Gastrocnemius medialis (tissue), 4 donors: ENCODE measurements around the gene PSKH1. TPM values are rescaled to one million over a fixed set of nuclear protein-coding genes. Genes with fewer than 3 reads are reported as not detected.
"Not testable (repeated sequence)": the region's sequence is repeated elsewhere in the genome, so short reads cannot be mapped to it uniquely, and the experiment has no call there.

Experiments used
- ATAC-seq, 2 donors: fragments of 150-250 bp; one replicate each; pipeline ENCODE4 v1.9.1; 2016
- DNase-seq, 2 donors: peaks; one replicate each; pipeline ENCODE4 v3.0.0-alpha.2; 2019
- H3K27ac ChIP-seq, 4 donors: fragments of 200-600 bp; sonication (generic); 1 replicate in 1 of 4; 2 replicates in 3 of 4; pipeline ENCODE4 v1.5.1; 2016 to 2018; ENCODE audit warnings: mild to moderate bottlenecking in 2 of 4, moderate library complexity in 1 of 4
- H3K27me3 ChIP-seq, 3 donors: fragments of 200-600 bp; sonication (generic) in 2 of 3; 1 replicate in 1 of 3; 2 replicates in 2 of 3; pipeline versions ENCODE4 v1.5.1 to v1.6.0; 2016 to 2019; ENCODE audit warnings: mild to moderate bottlenecking in 1 of 3, moderate library complexity in 1 of 3
- H3K36me3 ChIP-seq, 2 donors: fragments of 200-600 bp; sonication (generic) in 1 of 2; one replicate each; pipeline ENCODE4 v1.5.1; 2017 to 2018
- H3K4me1 ChIP-seq, 2 donors: fragments of 200-600 bp; sonication (generic) in 1 of 2; one replicate each; pipeline ENCODE4 v1.5.1; 2016 to 2017; ENCODE audit warnings: mild to moderate bottlenecking in 2 of 2
- H3K4me3 ChIP-seq, 4 donors: fragments of 200-600 bp; sonication (generic) in 3 of 4; 1 replicate in 1 of 4; 2 replicates in 3 of 4; pipeline ENCODE4 v1.5.1; 2016 to 2019; ENCODE audit warnings: mild to moderate bottlenecking in 2 of 4
- H3K9me3 ChIP-seq, 3 donors: fragments of 200-600 bp; sonication (generic) in 2 of 3; 1 replicate in 1 of 3; 2 replicates in 2 of 3; pipeline ENCODE4 v1.5.1; 2016 to 2019
- POLR2A ChIP-seq, 2 donors: fragments of 450-650 bp; IDR thresholded peaks; one replicate each; pipeline ENCODE4 v1.6.1; 2017; ENCODE audit warnings: antibody characterized with exemption in 2 of 2, mild to moderate bottlenecking in 2 of 2, moderate library complexity in 2 of 2
- in situ Hi-C, 4 donors: fragments of 200-750 bp; cut with MboI; loops; one replicate each; pipeline versions ENCODE4 v1.15.0 to v1.8.0; 2017; ENCODE audit warnings: low sequenced_read_pairs in 4 of 4
- intact Hi-C: fragments of 100-400 bp; cut with DNase I; formaldehyde crosslinking; loops from one replicate; pipeline ENCODE4 v1.15.1; 2023; ENCODE audit warnings: low total_unique reads
- total RNA-seq, 4 donors: library from RNA; depleted of rRNA; stranded (reverse); fragments of >200 nt; gene quantifications; one replicate each; pipeline versions ENCODE4 v1.1.0 to v1.2.3, GENCODE V29; 2016
- TF ChIP-seq, protein P1 (sequence below), 5 experiments: fragments of 450-650 bp in 3 of 5; fragments of 200-600 bp in 2 of 5; sonication (generic) in 2 of 5; IDR thresholded peaks in 4 of 5; conservative IDR thresholded peaks in 1 of 5; 1 replicate in 4 of 5; 2 replicates in 1 of 5; pipeline ENCODE4 v1.5.1; 2016 to 2019; ENCODE audit warnings: antibody characterized with exemption in 5 of 5, mild to moderate bottlenecking in 3 of 5, moderate library complexity in 3 of 5

PSKH1 gene
- total RNA-seq, 4 donors from 2014 or later: 4.1 to 12.7 (median 6.9) TPM

DNA sequence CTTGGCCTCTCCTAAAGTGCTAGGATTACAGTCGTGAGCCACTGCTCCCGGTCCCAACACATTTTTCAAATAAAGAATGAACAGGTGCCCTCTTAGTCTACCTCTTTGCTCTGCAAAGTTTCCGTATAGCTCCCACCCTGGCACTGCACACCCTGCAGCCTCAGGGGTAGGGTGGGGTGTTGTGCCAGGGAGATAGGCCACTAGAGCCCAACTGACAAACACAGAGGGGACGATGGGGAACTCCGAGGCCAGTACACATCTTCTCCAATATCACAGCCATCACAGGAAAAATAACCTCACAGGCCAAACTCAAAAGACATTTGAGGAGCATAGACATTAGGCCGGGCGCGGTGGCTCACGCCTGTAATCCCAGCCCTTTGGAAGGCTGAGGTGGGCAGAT lies 78.1 kb downstream of the PSKH1 start:
- ATAC-seq (no peak), DNase-seq (no peak)
- H3K4me1 ChIP-seq: peaks cover 17 to 21% of the 10 kb centered on the region in 2 donors
- H3K4me3 ChIP-seq: no peak overlapping the region
- no peak for TF ChIP-seq POLR2A (IDR thresholded peaks at IDR 0.05)
- TF ChIP-seq, protein P1, sequence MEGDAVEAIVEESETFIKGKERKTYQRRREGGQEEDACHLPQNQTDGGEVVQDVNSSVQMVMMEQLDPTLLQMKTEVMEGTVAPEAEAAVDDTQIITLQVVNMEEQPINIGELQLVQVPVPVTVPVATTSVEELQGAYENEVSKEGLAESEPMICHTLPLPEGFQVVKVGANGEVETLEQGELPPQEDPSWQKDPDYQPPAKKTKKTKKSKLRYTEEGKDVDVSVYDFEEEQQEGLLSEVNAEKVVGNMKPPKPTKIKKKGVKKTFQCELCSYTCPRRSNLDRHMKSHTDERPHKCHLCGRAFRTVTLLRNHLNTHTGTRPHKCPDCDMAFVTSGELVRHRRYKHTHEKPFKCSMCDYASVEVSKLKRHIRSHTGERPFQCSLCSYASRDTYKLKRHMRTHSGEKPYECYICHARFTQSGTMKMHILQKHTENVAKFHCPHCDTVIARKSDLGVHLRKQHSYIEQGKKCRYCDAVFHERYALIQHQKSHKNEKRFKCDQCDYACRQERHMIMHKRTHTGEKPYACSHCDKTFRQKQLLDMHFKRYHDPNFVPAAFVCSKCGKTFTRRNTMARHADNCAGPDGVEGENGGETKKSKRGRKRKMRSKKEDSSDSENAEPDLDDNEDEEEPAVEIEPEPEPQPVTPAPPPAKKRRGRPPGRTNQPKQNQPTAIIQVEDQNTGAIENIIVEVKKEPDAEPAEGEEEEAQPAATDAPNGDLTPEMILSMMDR (IDR thresholded peaks at IDR 0.05 in 4 of 5, conservative IDR thresholded peaks at IDR 0.05 in 1 of 5): no peak
- no peak overlapping the region for H3K27ac ChIP-seq
- in situ Hi-C loops (no loop called here), intact Hi-C loops (no loop called here)
- no peaks in the 10 kb centered on the region for H3K36me3 ChIP-seq
- no peaks in the 10 kb centered on the region for H3K9me3 ChIP-seq
- H3K27me3 ChIP-seq: no peaks in the 10 kb centered on the region

DNA sequence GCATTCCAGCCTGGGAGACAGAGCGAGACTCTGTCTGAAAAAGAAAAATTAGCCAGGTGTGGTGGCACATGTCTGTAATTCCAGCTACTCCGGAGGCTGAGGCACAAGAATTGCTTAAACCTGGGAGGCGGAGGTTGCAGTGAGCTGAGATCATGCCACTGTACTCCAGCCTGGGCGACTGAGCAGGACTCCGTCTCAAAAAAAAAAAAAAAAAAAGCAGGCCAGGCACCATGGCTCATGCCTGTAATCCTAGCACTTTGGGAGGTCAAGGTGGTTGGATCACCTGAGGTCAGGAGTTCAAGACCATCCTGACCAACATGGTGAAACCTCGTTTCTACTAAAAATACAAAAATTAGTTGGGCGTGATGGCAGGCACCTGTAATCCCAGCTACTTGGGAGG lies 79.2 kb downstream of the PSKH1 start:
- H3K9me3 ChIP-seq, H3K4me1 ChIP-seq, H3K27ac ChIP-seq, DNase-seq, in situ Hi-C loops, intact Hi-C loops, H3K36me3 ChIP-seq, ATAC-seq, H3K4me3 ChIP-seq, H3K27me3 ChIP-seq: not testable (repeated sequence)

DNA sequence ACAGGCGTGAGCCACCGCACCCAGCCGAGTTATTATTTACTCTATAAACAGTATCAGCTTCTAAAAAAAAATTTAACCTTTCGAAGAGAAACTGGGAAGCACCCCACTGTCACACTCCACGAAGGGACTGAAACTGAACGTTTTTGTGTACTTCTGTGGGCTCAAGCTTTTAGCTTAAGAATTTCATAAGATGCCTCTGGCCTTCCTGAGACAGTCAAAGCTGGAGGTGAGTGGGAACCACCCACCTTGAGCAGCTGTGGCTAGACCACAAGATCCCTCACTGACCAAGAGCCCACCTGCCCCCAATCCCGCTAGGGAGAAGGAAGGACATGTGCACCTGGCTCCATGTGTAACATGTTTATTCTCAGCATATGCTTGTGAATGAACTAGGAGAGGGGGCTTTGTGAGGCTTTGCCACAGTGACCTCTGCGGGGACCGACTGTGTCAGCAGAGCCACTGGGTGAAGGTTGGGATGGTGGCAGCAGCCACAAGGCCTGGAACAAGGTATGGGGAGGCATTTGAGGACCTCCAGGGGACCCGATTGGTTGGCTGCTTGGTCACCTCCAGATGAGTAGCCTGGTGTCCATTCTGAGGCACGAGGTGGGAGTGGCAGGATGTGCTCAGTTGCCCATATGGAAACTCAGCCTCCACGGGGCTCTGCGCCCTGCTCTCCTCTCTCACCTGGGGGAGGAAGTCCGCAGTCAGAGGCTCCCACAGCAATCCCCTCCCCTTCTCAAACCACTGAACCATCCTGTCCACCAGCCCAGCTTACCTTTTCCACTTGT lies 82.5 kb downstream of the PSKH1 start:
- Histone ChIP-seq H3K27ac (no peak overlapping the region), H3K4me3 (no peak overlapping the region), H3K36me3 (no peaks in the 10 kb centered on the region), H3K9me3 (no peaks in the 10 kb centered on the region), H3K4me1 (no peaks in the 10 kb centered on the region), H3K27me3 (no peaks in the 10 kb centered on the region)
- in situ Hi-C loops: no loop called here
- no peak for ATAC-seq
- intact Hi-C loops: no loop called here
- no peak for TF ChIP-seq POLR2A (IDR thresholded peaks at IDR 0.05)
- TF ChIP-seq, protein P1 (IDR thresholded peaks at IDR 0.05 in 4 of 5, conservative IDR thresholded peaks at IDR 0.05 in 1 of 5): no peak
- no peak for DNase-seq

DNA sequence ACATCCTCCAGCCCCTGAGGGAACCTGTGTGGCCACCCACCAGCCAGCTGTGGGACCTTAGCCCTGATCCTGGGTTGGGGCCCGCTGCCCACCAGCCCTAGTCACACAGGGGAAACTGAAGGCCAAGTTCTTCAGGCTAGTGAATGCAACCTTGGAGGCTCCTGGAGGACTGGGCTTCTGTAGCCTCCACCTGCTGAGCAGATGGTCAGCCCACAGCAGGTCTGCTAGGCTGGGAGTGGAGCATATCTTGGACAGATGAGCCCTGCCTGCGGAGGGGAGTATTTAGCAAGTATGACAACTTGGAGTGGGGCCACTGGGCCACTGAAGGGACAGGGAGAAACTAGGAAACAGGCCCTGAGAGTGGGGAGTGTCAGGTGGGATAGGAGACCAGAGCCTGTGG lies 83.2 kb downstream of the PSKH1 start:
- intact Hi-C loops: no loop called here
- Histone ChIP-seq H3K4me1 (no peaks in the 10 kb centered on the region), H3K27me3 (no peaks in the 10 kb centered on the region), H3K27ac (no peak overlapping the region), H3K4me3 (no peak overlapping the region), H3K36me3 (no peaks in the 10 kb centered on the region), H3K9me3 (no peaks in the 10 kb centered on the region)
- no peak for TF ChIP-seq POLR2A (IDR thresholded peaks at IDR 0.05)
- TF ChIP-seq, protein P1 (IDR thresholded peaks at IDR 0.05 in 4 of 5, conservative IDR thresholded peaks at IDR 0.05 in 1 of 5): no peak
- in situ Hi-C loops: no loop called here
- no peak for ATAC-seq
- no peak for DNase-seq

DNA sequence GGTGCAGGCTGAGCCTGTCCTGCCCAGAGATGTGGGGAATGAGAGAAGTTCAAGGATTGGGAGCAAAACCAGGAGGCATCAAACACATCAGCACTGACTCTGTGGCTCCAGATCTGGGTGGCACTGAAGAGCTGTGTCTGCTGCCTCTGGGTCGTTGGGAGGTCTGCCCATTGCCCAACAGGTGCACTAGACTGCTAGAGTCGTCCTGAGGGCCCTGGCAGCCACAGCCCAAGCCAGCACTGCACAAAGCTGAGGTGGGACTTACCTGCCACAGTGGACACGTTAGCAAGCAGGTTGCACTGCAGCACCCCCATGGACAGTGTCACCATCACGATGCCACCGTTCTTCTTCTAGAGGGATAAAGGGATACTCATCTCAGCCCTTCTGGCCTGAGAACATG lies 84.0 kb downstream of the PSKH1 start:
- H3K27me3 ChIP-seq: no peaks in the 10 kb centered on the region
- TF ChIP-seq, protein P1 (IDR thresholded peaks at IDR 0.05 in 4 of 5, conservative IDR thresholded peaks at IDR 0.05 in 1 of 5): no peak
- H3K4me1 ChIP-seq: no peaks in the 10 kb centered on the region
- intact Hi-C loops (no loop called here), in situ Hi-C loops (no loop called here)
- H3K36me3 ChIP-seq: no peaks in the 10 kb centered on the region
- no peak for DNase-seq
- ATAC-seq: no peak
- H3K27ac ChIP-seq: no peak overlapping the region
- H3K4me3 ChIP-seq: no peak overlapping the region
- no peaks in the 10 kb centered on the region for H3K9me3 ChIP-seq
